SK-N-SH (cell line): ENCODE results near the gene TNRC6C.

Experiments used
- CHD2 ChIP-seq: fragments of 150-350 bp; IDR thresholded peaks from 2 replicates; pipeline ENCODE4 v1.6.1; 2018; ENCODE audit warnings: low read length; ENCODE audit not compliant: partially characterized antibody
- CTCF ChIP-seq: fragments of 200-600 bp; sonication (generic); IDR thresholded peaks from 2 replicates; pipeline ENCODE4 v1.6.1; 2017; ENCODE audit warnings: antibody characterized with exemption, mild to moderate bottlenecking, moderate library complexity
- FOXM1 ChIP-seq: IDR thresholded peaks from 2 replicates; pipeline ENCODE4 v1.4.0; 2012; ENCODE audit warnings: low read depth, mild to moderate bottlenecking
- MEF2A ChIP-seq: IDR thresholded peaks from 2 replicates; pipeline ENCODE4 v1.4.0; 2012; ENCODE audit warnings: low read depth, borderline replicate concordance
- REST ChIP-seq: IDR thresholded peaks from 2 replicates; pipeline ENCODE4 v1.6.1; 2012; ENCODE audit warnings: mild to moderate bottlenecking, low read depth, low read length, moderate library complexity
- USF2 ChIP-seq: fragments of 150-350 bp; IDR thresholded peaks from 2 replicates; pipeline ENCODE4 v1.6.1; 2017; ENCODE audit warnings: antibody characterized with exemption, low read length, low read depth, borderline replicate concordance
- ZBTB33 ChIP-seq: IDR thresholded peaks from 2 replicates; pipeline ENCODE4 v1.4.0; 2012; ENCODE audit warnings: low read depth, borderline replicate concordance

- no peak for TF ChIP-seq CTCF
- no peak for TF ChIP-seq FOXM1
- no peak for TF ChIP-seq MEF2A
- no peak for TF ChIP-seq CHD2
- TF ChIP-seq ZBTB33 = no peak
- no peak for TF ChIP-seq REST
- no peak for TF ChIP-seq USF2
These were observed 98.7 kb downstream of the TNRC6C start for GRCh38 chr17:78057113-78057740.
